HG02588 (cell line): Measurements from ENCODE around the gene EPHA2.
"Not testable (repeated sequence)": the region's sequence is repeated elsewhere in the genome, so short reads cannot be mapped to it uniquely, and the experiment has no call there.

ENCODE experiments used
- ATAC-seq: cut with Tn5 transposase; IDR thresholded peaks from one replicate; pipeline ENCODE4 v1.9.1; 2021; ENCODE audit warnings: mild to moderate bottlenecking, moderate library complexity; ENCODE audit not compliant: unreplicated experiment

Gene EPHA2

GRCh38 chr1:16124377-16125087, 31.3 kb downstream of the EPHA2 start:
- ATAC-seq, result no peak

GRCh38 chr1:16122916-16123315, 33.0 kb downstream of the EPHA2 start:
- ATAC-seq, result no peak

- no peak for ATAC-seq
Observed at GRCh38 chr1:16122350-16122881, 33.5 kb downstream of the EPHA2 start.

- ATAC-seq, result no peak
Observed at GRCh38 chr1:16120940-16121410, 34.9 kb downstream of the EPHA2 start.

DNA sequence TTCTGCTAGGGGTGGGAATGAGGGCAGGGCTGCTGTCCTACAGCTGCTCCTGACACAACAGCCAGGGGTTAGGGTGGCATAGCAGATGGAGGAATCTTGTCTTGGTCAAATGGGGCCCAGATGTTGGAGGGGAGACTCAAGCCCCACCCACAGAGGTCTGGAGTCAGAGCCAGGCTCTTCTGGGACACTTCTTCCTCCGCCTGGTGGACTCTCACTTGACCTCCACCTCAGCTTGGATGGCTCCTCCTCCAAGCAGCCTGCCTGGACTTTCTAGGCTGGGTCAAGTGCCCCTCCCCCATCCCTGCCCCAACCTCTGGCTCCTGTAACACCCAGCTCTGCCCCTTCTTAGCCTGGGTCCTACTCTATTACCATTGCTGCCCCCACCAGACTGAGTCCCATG, 35.5 kb downstream of the EPHA2 start:
- ATAC-seq, result no peak

- no peak for ATAC-seq
Observed at GRCh38 chr1:16119926-16120325, 35.9 kb downstream of the EPHA2 start.

- no peak for ATAC-seq
Observed at GRCh38 chr1:16119504-16119903, 36.4 kb downstream of the EPHA2 start.

GRCh38 chr1:16118706-16119105, 37.2 kb downstream of the EPHA2 start:
- no peak for ATAC-seq

DNA sequence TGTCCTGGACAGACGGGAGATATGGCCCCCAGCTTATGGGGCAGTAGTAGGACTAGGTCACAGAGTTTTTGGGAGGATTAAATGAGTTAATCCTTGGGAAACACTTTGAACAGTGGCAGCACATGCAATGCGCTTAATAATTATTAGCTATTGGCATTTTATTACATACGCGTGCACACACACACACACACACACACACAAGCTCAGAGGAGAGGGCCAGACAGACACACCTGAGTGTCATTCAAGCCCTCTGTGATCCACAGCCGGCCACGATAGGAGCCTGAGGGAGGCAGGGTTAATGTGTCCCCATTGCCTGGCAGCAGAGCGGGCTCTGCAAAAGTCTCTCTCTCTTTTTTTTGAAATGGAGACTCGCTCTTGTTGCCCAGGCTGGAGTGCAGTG, 37.9 kb downstream of the EPHA2 start:
- ATAC-seq, result no peak

DNA sequence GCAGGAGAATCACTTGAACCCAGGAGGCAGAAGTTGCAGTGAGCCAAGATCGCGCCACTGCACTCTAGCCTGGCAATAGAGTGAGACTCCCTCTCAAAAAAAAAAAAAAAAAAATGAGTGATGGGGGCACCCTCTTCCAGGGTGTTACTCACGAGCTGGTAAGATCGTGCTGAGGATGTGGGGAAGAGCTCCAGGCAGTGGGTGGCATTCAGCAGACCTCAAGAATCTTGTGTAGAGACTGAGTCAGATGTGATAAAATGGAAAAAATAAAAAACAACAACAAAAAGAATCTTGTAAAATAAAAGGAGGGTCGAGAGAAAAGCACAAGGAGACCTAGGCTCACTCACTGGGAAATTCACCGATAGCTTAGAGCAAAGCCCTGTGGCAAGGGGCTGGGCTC, 38.5 kb downstream of the EPHA2 start:
- ATAC-seq, result no peak

DNA sequence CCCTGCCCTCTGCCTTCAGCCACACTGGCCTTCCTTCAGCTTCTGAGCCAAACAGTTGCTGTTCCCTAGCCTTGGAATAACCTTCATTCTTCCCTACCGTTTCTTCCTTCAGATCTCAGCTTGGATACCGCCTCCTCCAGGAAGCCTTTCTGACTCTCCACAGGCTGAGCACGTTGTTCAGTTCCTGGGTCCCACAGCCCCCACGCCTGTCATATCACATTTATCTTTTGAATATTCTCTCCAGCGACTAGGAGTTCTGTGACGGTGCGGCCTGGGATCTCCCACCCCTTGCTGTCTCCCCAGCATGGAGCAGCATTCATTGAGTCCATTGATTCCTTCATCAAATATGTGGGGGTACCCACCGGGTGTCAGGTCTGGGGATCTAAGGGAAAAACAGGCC, 39.2 kb downstream of the EPHA2 start:
- ATAC-seq, result no peak

DNA sequence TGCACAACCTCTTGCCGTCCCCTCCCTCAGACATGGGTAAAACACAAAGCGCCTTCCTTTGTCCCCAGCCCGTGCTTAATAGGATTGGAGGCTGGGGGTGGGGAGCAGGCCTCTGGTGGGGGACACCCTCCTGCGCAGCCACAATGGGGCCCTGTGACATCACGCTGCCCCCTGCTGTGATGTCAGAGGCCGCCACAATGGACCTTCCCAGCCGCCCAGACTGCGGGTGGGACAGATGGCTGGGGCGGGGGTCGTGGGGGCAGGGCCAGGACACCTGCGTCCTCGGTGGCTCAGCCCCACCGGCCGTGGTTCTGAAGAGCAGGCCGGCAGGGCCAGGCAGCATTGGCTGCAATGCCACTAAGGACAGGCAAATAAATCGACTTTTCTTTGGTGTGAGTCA, 39.9 kb downstream of the EPHA2 start:
- no peak for ATAC-seq

DNA sequence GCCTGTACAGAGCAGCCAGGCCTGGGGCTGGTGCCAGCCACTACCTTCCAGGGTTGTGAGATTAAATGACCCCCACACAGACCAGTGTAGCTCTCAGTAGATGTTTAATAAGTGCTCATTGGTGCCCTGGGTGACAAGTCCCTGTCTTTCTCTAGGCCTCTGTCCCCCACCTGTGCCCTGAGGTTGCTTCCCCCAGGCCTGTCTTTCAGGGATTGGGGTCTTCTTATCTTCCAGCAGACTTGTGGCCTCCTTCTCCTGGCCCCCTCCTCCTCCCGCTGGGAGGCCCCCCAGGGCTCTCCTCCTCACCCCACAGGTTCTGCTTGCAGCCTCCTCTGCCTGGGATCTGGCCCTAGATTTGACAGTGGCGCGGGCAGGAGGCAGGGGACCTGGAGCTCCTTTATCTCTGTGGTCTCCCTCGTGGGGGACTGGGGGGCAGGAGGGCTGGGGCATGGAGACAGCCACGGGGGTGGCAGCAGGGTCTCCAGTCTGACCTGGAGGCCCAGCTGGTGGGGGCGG, 40.3 kb downstream of the EPHA2 start:
- ATAC-seq, result no peak

DNA sequence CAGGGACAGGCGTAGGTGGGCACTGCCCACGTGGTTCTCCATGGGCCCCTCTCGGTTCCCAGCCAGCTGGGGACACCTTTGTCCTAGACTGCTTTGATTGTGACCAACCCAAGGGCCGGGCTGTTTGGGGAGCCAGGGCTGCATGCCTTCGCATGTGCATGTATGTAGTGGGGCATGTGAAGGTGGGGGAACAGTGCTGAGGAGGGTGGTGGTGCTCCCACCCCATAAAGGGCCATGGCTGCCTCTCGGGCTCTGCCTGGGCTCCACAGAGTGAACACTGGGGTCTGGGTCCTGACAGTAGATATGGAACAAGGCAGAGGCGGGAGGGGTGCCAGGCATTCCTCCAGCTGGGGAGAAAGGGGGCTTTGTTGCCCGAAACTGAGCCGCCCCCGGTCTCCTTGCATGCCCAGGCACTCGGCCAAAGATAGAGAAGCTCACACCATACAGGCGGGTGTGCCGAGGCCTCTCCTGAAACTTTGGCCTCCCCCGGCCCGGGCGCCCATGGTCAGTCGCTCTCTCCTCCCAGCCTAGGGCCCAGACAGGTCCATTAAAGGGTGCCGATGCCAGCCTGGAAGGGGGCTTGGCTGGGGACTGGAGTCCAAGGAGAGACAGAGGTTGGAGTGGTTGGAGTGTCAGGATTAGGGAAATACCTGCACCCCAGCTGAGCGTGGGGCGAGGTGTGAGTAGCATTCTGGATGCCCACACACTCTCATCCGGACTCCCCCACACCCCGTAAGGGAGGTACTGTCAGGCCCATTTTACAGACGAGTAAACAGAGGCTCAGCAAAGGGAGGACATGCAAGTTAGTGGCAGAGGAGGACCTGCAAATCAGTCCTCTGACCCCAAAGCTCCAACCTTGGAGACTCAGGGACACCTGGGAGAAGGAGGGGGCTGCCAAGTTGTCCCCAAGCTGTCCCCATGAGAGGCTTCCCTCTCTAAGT, 41.1 kb downstream of the EPHA2 start:
- ATAC-seq, result no peak

DNA sequence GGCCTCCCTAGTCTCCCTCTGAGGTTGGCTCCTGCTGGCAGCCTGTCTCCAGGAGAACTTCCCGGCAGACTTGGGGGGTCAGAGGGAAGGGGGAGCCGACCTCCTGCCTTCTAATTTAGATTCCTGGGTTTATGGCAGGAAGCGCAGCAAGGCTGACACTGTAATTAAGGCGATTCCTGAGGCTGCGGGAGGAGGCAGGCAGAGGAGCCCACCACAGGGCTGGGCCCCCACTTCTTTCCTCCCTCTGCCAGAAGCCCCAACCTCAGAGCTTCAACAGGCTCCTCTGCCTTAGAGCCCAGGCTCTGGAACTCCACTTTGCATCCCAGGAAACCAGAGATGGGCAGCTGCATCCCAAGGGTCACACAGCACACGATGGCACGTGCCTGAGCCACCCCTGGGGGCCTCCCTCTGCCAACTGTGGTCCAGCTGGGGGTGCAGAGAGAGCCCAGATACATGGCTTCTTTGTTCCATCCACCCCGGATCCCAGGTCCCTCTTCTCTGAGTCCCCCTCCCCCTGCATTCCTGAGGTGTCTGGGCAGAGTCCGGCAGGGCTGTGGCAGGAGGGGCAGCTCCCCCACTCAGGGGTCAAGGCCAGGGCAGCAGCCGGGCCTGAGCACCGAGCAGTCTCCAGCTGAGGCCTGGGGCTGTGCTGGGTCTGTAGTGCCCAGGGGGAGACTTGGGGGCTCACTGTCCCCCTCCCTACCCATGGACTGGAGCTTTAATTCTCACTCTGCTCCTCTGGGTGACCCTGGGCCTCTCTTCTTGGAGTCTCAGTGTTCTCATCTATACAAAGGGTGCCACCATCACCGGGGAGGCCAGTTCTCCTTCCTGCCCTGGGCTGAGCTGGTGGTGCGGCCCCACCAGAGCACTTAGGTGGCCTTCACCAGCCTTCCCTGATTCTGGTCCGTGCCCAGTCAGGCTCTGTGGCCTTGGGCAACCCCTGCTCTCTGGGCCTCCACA, 43.0 kb downstream of the EPHA2 start:
- ATAC-seq, result no peak

DNA sequence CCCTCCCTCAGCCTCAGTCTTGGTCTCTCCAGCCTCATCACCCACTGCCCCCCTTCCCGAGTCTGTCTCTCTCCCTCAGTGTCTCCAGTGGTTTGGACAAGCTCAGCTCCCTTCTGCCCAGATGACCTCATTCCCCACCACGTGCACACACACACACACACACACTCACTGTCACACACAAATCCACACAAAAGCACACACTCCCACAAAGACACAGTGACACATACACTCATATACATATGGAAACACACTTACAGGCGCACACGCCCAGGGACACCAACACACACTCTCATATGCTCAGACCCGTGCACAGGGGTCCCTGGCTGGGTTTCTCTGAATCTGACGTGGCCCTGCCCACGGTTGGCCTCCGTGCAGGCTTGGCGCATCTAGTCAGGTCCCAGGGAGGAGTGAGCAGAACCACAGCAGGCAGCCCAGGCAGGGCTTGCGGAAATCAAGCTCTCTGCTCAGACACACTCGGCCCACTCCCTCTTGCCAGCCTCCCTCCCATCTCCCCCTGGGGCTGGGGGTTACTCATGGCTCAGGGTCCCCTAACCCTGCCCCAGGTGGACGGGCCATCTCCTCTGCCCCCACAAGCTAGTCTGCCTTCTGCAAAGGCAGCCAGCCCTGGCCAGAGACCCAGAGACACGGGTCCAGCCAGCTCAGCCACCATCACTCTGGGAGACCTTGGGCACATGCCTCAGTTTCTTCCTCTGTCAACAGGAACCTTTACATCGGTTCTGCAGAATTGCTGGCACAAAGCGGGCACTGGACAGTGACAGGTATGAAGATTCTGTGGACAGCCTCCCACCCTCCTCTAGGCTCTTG, 43.9 kb downstream of the EPHA2 start:
- no peak for ATAC-seq

GRCh38 chr1:16110884-16111283, 45.0 kb downstream of the EPHA2 start:
- no peak for ATAC-seq

- no peak for ATAC-seq
Observed at GRCh38 chr1:16110456-16110855, 45.4 kb downstream of the EPHA2 start.

GRCh38 chr1:16109571-16109970, 46.3 kb downstream of the EPHA2 start:
- no peak for ATAC-seq

DNA sequence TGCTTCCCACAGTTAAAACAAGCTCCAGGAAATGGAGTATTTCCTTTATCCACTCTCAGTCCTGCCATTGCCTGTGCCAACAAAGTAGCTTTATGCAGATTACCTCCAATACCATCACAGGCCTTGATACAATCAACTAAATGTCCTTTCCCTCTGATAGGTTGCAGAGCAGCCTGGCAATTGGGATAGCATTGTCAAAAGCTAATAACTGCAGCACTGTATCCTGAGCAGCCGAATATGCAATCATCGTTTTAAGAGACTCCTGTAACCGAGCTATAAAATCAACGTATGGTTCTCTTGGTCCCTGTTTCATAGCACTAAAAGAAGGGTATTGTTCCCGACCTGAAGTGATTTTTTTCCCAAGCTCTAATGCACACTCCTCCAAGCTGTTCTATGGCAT, 48.8 kb downstream of the EPHA2 start:
- ATAC-seq, result not testable (repeated sequence)
